Stomach smooth muscle (tissue), 2 donors: Measurements from ENCODE around the gene HSF4.

Experiments used
- H3K27ac ChIP-seq: one replicate; pipeline ENCODE4 v1.7.0; 2013; ENCODE audit warnings: mild to moderate bottlenecking, low read length, inconsistent platforms
- H3K27me3 ChIP-seq, 2 donors: one replicate each; pipeline ENCODE4 v1.7.0; 2013; ENCODE audit warnings: low read length in 2 of 2; ENCODE audit not compliant: insufficient read depth in 2 of 2, control insufficient read depth in 1 of 2
- H3K36me3 ChIP-seq, 2 donors: one replicate each; pipeline ENCODE4 v1.7.0; 2013; ENCODE audit warnings: low read length in 2 of 2; ENCODE audit not compliant: control insufficient read depth in 2 of 2, insufficient read depth in 2 of 2
- H3K4me1 ChIP-seq: one replicate; pipeline ENCODE4 v1.7.0; 2013; ENCODE audit warnings: low read length; ENCODE audit not compliant: control insufficient read depth, insufficient read depth
- H3K4me3 ChIP-seq, 2 donors: one replicate each; pipeline ENCODE4 v1.7.0; 2013; ENCODE audit warnings: low read length in 2 of 2
- H3K9ac ChIP-seq, 2 donors: one replicate each; pipeline ENCODE4 v1.7.0; 2013; ENCODE audit warnings: low read length in 2 of 2, mild to moderate bottlenecking in 1 of 2
- H3K9me3 ChIP-seq, 2 donors: one replicate each; pipeline ENCODE4 v1.7.0; 2013; ENCODE audit warnings: low read length in 2 of 2; ENCODE audit not compliant: control insufficient read depth in 2 of 2
- donor health status: healthy.
- donor health status: Pancreatic carcinoma.

HSF4 gene

GRCh38 chr16:67187175-67187890, 22.8 kb downstream of the HSF4 start:
- peaks cover 38% of the 10 kb centered on the region for H3K4me1 ChIP-seq
- no peak overlapping the region for H3K27ac ChIP-seq
- no peak overlapping the region for H3K4me3 ChIP-seq
- no peaks in the 10 kb centered on the region for H3K27me3 ChIP-seq
- H3K9me3 ChIP-seq = no peaks in the 10 kb centered on the region
- H3K9ac ChIP-seq = no peak overlapping the region
- H3K36me3 ChIP-seq = no peaks in the 10 kb centered on the region

- no peaks in the 10 kb centered on the region for H3K9me3 ChIP-seq
- H3K4me1 ChIP-seq = peaks cover 38% of the 10 kb centered on the region
- H3K36me3 ChIP-seq = peaks cover 0 to under 1% of the 10 kb centered on the region in 2 donors
- no peaks in the 10 kb centered on the region for H3K27me3 ChIP-seq
- H3K9ac ChIP-seq = no peak overlapping the region
- no peak overlapping the region for H3K4me3 ChIP-seq
- no peak overlapping the region for H3K27ac ChIP-seq
Observed at GRCh38 chr16:67188323-67188722, 23.8 kb downstream of the HSF4 start.

GRCh38 chr16:67188798-67189197, 24.3 kb downstream of the HSF4 start:
- no peak overlapping the region for H3K4me3 ChIP-seq
- peaks cover 0 to 5% of the 10 kb centered on the region in 2 donors for H3K36me3 ChIP-seq
- H3K27me3 ChIP-seq = no peaks in the 10 kb centered on the region
- peaks cover 42% of the 10 kb centered on the region for H3K4me1 ChIP-seq
- no peaks in the 10 kb centered on the region for H3K9me3 ChIP-seq
- no peak overlapping the region for H3K27ac ChIP-seq
- no peak overlapping the region for H3K9ac ChIP-seq

GRCh38 chr16:67190041-67190440, 25.5 kb downstream of the HSF4 start, which contains the start of gene EXOC3L1:
TSS of gene EXOC3L1 (minus strand) at chr16:67190136. CDS start at chr16:67189676, 460 bp downstream.
- H3K4me3 ChIP-seq = no peak within 1 kb of the TSS
- H3K27ac ChIP-seq = no peak within 1 kb of the TSS
- peak within 1 kb of the TSS in 1 of 2 donors; percentile 21 for H3K9ac ChIP-seq
- no peaks in the 10 kb centered on the region for H3K27me3 ChIP-seq
- H3K36me3 ChIP-seq = peaks cover 7 to 15% of the 10 kb centered on the region in 2 donors
- H3K9me3 ChIP-seq = no peaks in the 10 kb centered on the region
- peaks cover 37% of the 10 kb centered on the region for H3K4me1 ChIP-seq

GRCh38 chr16:67190448-67191399, 26.2 kb downstream of the HSF4 start:
- no peak overlapping the region for H3K27ac ChIP-seq
- no peaks in the 10 kb centered on the region for H3K27me3 ChIP-seq
- H3K4me1 ChIP-seq = peaks cover 30% of the 10 kb centered on the region
- no peaks in the 10 kb centered on the region for H3K9me3 ChIP-seq
- H3K4me3 ChIP-seq = no peak overlapping the region
- H3K9ac ChIP-seq = peak overlapping the region in 1 of 2 donors; percentile 21
- peaks cover 14 to 21% of the 10 kb centered on the region in 2 donors for H3K36me3 ChIP-seq

GRCh38 chr16:67191411-67191994, 27.0 kb downstream of the HSF4 start:
- Histone ChIP-seq H3K9ac (peak overlapping the region in 1 of 2 donors; percentile 99), H3K36me3 (peaks cover 21 to 29% of the 10 kb centered on the region in 2 donors), H3K27ac (no peak overlapping the region), H3K4me3 (peak overlapping the region; percentile 49 to 97), H3K27me3 (no peaks in the 10 kb centered on the region), H3K9me3 (no peaks in the 10 kb centered on the region), H3K4me1 (peaks cover 27% of the 10 kb centered on the region)

- Histone ChIP-seq H3K27ac (peak within 1 kb of the TSS; percentile 55), H3K4me3 (peak within 1 kb of the TSS; percentile 97 to 100)
Observed at GRCh38 chr16:67191995-67192681, 27.6 kb downstream of the HSF4 start, which contains the start of gene E2F4. TSS of gene E2F4 (plus strand) at chr16:67192155. CDS start at chr16:67192228, 73 bp downstream.

GRCh38 chr16:67192781-67193361, 28.3 kb downstream of the HSF4 start:
- peak overlapping the region; percentile 97 to 100 for H3K4me3 ChIP-seq
- peaks cover 27% of the 10 kb centered on the region for H3K4me1 ChIP-seq

More at GRCh38 chr16:67191995-67192681, 27.6 kb downstream of the HSF4 start, which contains the start of gene E2F4:
- Histone ChIP-seq H3K9ac (peak within 1 kb of the TSS; percentile 96 to 99), H3K27me3 (no peaks in the 10 kb centered on the region), H3K4me1 (peaks cover 27% of the 10 kb centered on the region), H3K36me3 (peaks cover 28 to 35% of the 10 kb centered on the region in 2 donors), H3K9me3 (no peaks in the 10 kb centered on the region)

GRCh38 chr16:67193536-67193935, 29.0 kb downstream of the HSF4 start:
- peak overlapping the region; percentile 47 to 99 for H3K9ac ChIP-seq
- no peaks in the 10 kb centered on the region for H3K9me3 ChIP-seq
- H3K27ac ChIP-seq = no peak overlapping the region
- peaks cover 33% of the 10 kb centered on the region for H3K4me1 ChIP-seq
- no peaks in the 10 kb centered on the region for H3K27me3 ChIP-seq
- peak overlapping the region; percentile 97 to 100 for H3K4me3 ChIP-seq
- H3K36me3 ChIP-seq = peaks cover 40 to 41% of the 10 kb centered on the region in 2 donors

More at GRCh38 chr16:67192781-67193361, 28.3 kb downstream of the HSF4 start:
- H3K27ac ChIP-seq = peak overlapping the region; percentile 55
- peaks cover 35 to 41% of the 10 kb centered on the region in 2 donors for H3K36me3 ChIP-seq
- no peaks in the 10 kb centered on the region for H3K27me3 ChIP-seq
- H3K9me3 ChIP-seq = no peaks in the 10 kb centered on the region
- H3K9ac ChIP-seq = peak overlapping the region; percentile 96 to 99
